GM12878 (cell line): Measurements from ENCODE around the gene IFIH1. TPM values are rescaled to one million over a fixed set of nuclear protein-coding genes. Genes with fewer than 3 reads are reported as not detected.

Experiments used
- ATAC-seq: fragments of 200-7000 bp; cut with Tn5 transposase; 3 replicates; pipeline ENCODE4 v1.9.1; 2020; ENCODE audit warnings: mild to moderate bottlenecking, moderate library complexity
- BruUV-seq: library from RNA; stranded (reverse); fragments of 400-500 nt; replicated peaks from 2 replicates; lab custom pipeline; 2021; lab: Mats Ljungman, UMichigan
- CTCF ChIA-PET: fragments of 300-600 bp; sonication (Branson Sonifier 250); formaldehyde crosslinking; extraction: SDS; loops from one replicate; lab custom pipeline; 2021; ENCODE audit warnings: inconsistent platforms; lab: Yijun Ruan, JAX
- POLR2A ChIA-PET: fragments of 350-600 bp; formaldehyde crosslinking; extraction: SDS; loops from one replicate; lab custom pipeline; 2021; ENCODE audit warnings: inconsistent platforms; lab: Charles Lee
- RAD21 ChIA-PET: fragments of 300-600 bp; sonication (Branson Sonifier 250); formaldehyde crosslinking; loops from one replicate; lab custom pipeline; 2023; ENCODE audit warnings: antibody characterized with exemption; ENCODE audit not compliant: unreplicated experiment; lab: Charles Lee
- SMC1A ChIA-PET: fragments of 300-600 bp; sonication (Branson Sonifier 250); formaldehyde crosslinking; loops from one replicate; lab custom pipeline; 2023; ENCODE audit not compliant: unreplicated experiment, uncharacterized antibody; lab: Charles Lee
- DNase-seq: peaks from one replicate; pipeline ENCODE4 v3.0.0-alpha.2; 2011; ENCODE audit warnings: low read depth, low spot score
- FAIRE-seq: peaks from 3 replicates; lab custom pipeline; 2011; peaks lifted over from hg19 to GRCh38; lab: Jason Lieb, UNC
- H2AFZ ChIP-seq: 2 replicates; pipeline ENCODE4 v1.6.0; 2011; ENCODE audit warnings: low read depth, low read length, control low read depth; ENCODE audit not compliant: control insufficient read depth
- H3K27ac ChIP-seq: 2 replicates; pipeline ENCODE4 v1.5.1; 2011; ENCODE audit warnings: control low read depth; ENCODE audit not compliant: control insufficient read depth, insufficient read depth
- H3K27me3 ChIP-seq, 2 experiments: replicated peaks in 1 of 2; 2 replicates each; pipeline versions ENCODE4 v1.6.0 to v1.6.1; 2011; ENCODE audit warnings: low read length in 1 of 2; ENCODE audit not compliant: control insufficient read depth in 2 of 2, insufficient read depth in 2 of 2
- H3K36me3 ChIP-seq, 2 experiments: 2 replicates each; pipeline ENCODE4 v1.5.1; 2011; ENCODE audit warnings: low read length in 1 of 2; ENCODE audit not compliant: control insufficient read depth in 2 of 2, insufficient read depth in 2 of 2
- H3K4me1 ChIP-seq: 2 replicates; pipeline ENCODE4 v1.6.1; 2011; ENCODE audit warnings: mild to moderate bottlenecking, low read length, moderate library complexity, mixed read lengths; ENCODE audit not compliant: control insufficient read depth, insufficient read depth
- H3K4me2 ChIP-seq: 2 replicates; pipeline ENCODE4 v1.6.0; 2011; ENCODE audit warnings: control low read depth; ENCODE audit not compliant: control insufficient read depth, insufficient read depth
- H3K4me3 ChIP-seq: fragments of 200-600 bp; sonication (generic); 2 replicates; pipeline ENCODE4 v1.5.1; 2016
- H3K79me2 ChIP-seq: 2 replicates; pipeline ENCODE4 v1.6.0; 2011; ENCODE audit warnings: low read length; ENCODE audit not compliant: control insufficient read depth, insufficient read depth
- H3K9ac ChIP-seq: 2 replicates; pipeline ENCODE4 v1.8.0; 2011; ENCODE audit warnings: low read length, control low read depth, mixed read lengths; ENCODE audit not compliant: control insufficient read depth, insufficient read depth
- H3K9me3 ChIP-seq: replicated peaks from 3 replicates; pipeline ENCODE4 v1.5.1; 2011; ENCODE audit warnings: mild to moderate bottlenecking, low read length; ENCODE audit not compliant: control insufficient read depth, insufficient read depth
- H4K20me1 ChIP-seq: 2 replicates; pipeline ENCODE4 v1.6.0; 2011; ENCODE audit not compliant: control insufficient read depth, insufficient read depth
- CEBPZ ChIP-seq: fragments of 150-350 bp; IDR thresholded peaks from 2 replicates; pipeline ENCODE4 v1.6.1; 2016; ENCODE audit warnings: low read depth, low read length
- CREB1 ChIP-seq: IDR thresholded peaks from 2 replicates; pipeline ENCODE4 v1.6.1; 2012; ENCODE audit warnings: low read depth, mild to moderate bottlenecking, inconsistent platforms
- CTCF ChIP-seq, 3 experiments: IDR thresholded peaks in 2 of 3; conservative IDR thresholded peaks in 1 of 3; 2 replicates each; pipeline ENCODE4 v1.5.1; 2011; ENCODE audit warnings: low read depth in 3 of 3, low read length in 3 of 3, mild to moderate bottlenecking in 3 of 3, control low read depth in 2 of 3, moderate library complexity in 2 of 3, inconsistent platforms in 1 of 3, mixed read lengths in 1 of 3; ENCODE audit not compliant: control insufficient read depth in 2 of 3, insufficient read depth in 1 of 3; ENCODE audit errors: extremely low read depth in 1 of 3
- KLF5 ChIP-seq: fragments of 450-650 bp; IDR thresholded peaks from 2 replicates; pipeline ENCODE4 v1.6.1; 2014; ENCODE audit warnings: mild to moderate bottlenecking; ENCODE audit not compliant: partially characterized antibody
- LARP7 ChIP-seq: fragments of 450-650 bp; IDR thresholded peaks from 2 replicates; pipeline ENCODE4 v1.6.1; 2017; ENCODE audit warnings: mild to moderate bottlenecking
- SP1 ChIP-seq: IDR thresholded peaks from one replicate; pipeline ENCODE4 v1.6.1; 2011; ENCODE audit warnings: low read depth, low read length
- ZBED1 ChIP-seq: IDR thresholded peaks from 2 replicates; pipeline ENCODE4 v1.6.1; 2016; ENCODE audit warnings: borderline replicate concordance
- ZSCAN29 ChIP-seq: fragments of 450-650 bp; IDR thresholded peaks from 2 replicates; pipeline ENCODE4 v1.6.1; 2017; ENCODE audit warnings: mild to moderate bottlenecking, moderate library complexity
- WGBS: methylation state at CpG from one replicate; pipeline ENCODE4 v1.1.6; 2016; ENCODE audit warnings: low lambda C conversion rate; ENCODE audit not compliant: insufficient replicate concordance, insufficient coverage; ENCODE audit errors: missing lambda C conversion rate; 5-methylcytosine and 5-hydroxymethylcytosine counted together
- in situ Hi-C: fragments of 300-500 bp; cut with MboI; formaldehyde crosslinking; loops from 9 replicates; pipeline ENCODE4 v1.14.3; 2018; ENCODE audit warnings: mixed read lengths
- intact Hi-C: fragments of 100-400 bp; cut with micrococcal nuclease; formaldehyde crosslinking; loops from one replicate; pipeline ENCODE4 v1.14.2; 2022; ENCODE audit not compliant: unreplicated experiment
- polyA plus RNA-seq, 11 experiments: library from polyadenylated mRNA; depleted of rRNA in 4 of 11; unstranded in 6 of 11; stranded (reverse) in 5 of 11; fragments of >200 nt; fragmentation: Nextera tagmentation in 4 of 11; fragmentation: Illumina TruSeq in 1 of 11; extraction: Ambion mirVana in 4 of 11; extraction: Trizol in 1 of 11; gene quantifications; 1 replicate in 1 of 11; 2 replicates in 10 of 11; pipeline versions ENCODE4 v1.2.1 to v1.2.3, GENCODE V29; 2011 to 2016; ENCODE audit warnings: inconsistent platforms in 2 of 11, missing spikeins in 2 of 11, low read depth in 1 of 11
- total RNA-seq, 4 experiments: library from RNA; depleted of rRNA in 3 of 4; stranded (reverse); fragments of >200 nt in 3 of 4; fragmentation: Illumina TruSeq in 1 of 4; extraction: Trizol in 1 of 4; gene quantifications; 2 replicates each; pipeline versions ENCODE4 v1.2.1 to v1.2.3, GENCODE V29; 2013 to 2021
- TF ChIP-seq, protein P1 (sequence below): IDR thresholded peaks from 2 replicates; pipeline ENCODE4 v1.6.1; 2012; ENCODE audit warnings: mild to moderate bottlenecking, low read depth, low read length

IFIH1 gene
- total and polyA plus RNA-seq, 10 of the 15 experiments (the other 5 are each of a cell fraction or from before 2014, with no cell fraction given) = 12.5 to 40.9 (median 28.8) TPM

- CTCF ChIA-PET = interaction anchor here (1.0 to 4.4 kb wide), 2 partner anchors 9 to 22 kb away, joined by 3 to 31 read pairs; no protein-coding TSS in a partner anchor
- TF ChIP-seq KLF5 (no peak), LARP7 (no peak), ZSCAN29 (no peak), CREB1 (no peak), CEBPZ (no peak), CTCF (IDR thresholded peaks at IDR 0.05 in 2 of 3, conservative IDR thresholded peaks at IDR 0.05 in 1 of 3; ENCODE audit: control insufficient read depth in 2 of 3, extremely low read depth in 1 of 3, insufficient read depth in 1 of 3, low read depth in 3 of 3, low read length in 3 of 3) (no peak), ZBED1 (no peak), SP1 (no peak)
- TF ChIP-seq, protein P1, sequence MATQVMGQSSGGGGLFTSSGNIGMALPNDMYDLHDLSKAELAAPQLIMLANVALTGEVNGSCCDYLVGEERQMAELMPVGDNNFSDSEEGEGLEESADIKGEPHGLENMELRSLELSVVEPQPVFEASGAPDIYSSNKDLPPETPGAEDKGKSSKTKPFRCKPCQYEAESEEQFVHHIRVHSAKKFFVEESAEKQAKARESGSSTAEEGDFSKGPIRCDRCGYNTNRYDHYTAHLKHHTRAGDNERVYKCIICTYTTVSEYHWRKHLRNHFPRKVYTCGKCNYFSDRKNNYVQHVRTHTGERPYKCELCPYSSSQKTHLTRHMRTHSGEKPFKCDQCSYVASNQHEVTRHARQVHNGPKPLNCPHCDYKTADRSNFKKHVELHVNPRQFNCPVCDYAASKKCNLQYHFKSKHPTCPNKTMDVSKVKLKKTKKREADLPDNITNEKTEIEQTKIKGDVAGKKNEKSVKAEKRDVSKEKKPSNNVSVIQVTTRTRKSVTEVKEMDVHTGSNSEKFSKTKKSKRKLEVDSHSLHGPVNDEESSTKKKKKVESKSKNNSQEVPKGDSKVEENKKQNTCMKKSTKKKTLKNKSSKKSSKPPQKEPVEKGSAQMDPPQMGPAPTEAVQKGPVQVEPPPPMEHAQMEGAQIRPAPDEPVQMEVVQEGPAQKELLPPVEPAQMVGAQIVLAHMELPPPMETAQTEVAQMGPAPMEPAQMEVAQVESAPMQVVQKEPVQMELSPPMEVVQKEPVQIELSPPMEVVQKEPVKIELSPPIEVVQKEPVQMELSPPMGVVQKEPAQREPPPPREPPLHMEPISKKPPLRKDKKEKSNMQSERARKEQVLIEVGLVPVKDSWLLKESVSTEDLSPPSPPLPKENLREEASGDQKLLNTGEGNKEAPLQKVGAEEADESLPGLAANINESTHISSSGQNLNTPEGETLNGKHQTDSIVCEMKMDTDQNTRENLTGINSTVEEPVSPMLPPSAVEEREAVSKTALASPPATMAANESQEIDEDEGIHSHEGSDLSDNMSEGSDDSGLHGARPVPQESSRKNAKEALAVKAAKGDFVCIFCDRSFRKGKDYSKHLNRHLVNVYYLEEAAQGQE = no peak
- TF ChIP-seq, all 136 proteins: peak for 0
- WGBS = 39% methylated on average over 6 of the region's 6 CpGs
These were observed 75.2 kb downstream of the IFIH1 start, which contains the start of gene FAP for GRCh38 chr2:162243294-162243693. TSS of gene FAP (minus strand) at chr2:162243445. CDS start at chr2:162243327, 118 bp downstream.

More at GRCh38 chr2:162243294-162243693, 75.2 kb downstream of the IFIH1 start, which contains the start of gene FAP:
- intact Hi-C loops (no loop called here), in situ Hi-C loops (no loop called here)
- no peak within 1 kb of the TSS for H3K4me2 ChIP-seq
- POLR2A ChIA-PET = no interaction called here
- no peaks in the 10 kb centered on the region for H4K20me1 ChIP-seq
- H3K4me1 ChIP-seq = no peaks in the 10 kb centered on the region
- no peak for ATAC-seq
- H3K27me3 ChIP-seq = peaks cover 0 to 4% of the 10 kb centered on the region in 2 experiments; a peak in 2 of 4 replicates
- no peaks in the 10 kb centered on the region for H3K36me3 ChIP-seq
- SMC1A ChIA-PET = interaction anchor here (1.1 kb wide), 1 partner anchor 13 kb away, joined by 3 read pairs; no protein-coding TSS in a partner anchor
- DNase-seq = no peak
- H3K9ac ChIP-seq = no peak within 1 kb of the TSS
- no TSS peak for BruUV-seq
- H3K79me2 ChIP-seq = no peaks in the 10 kb centered on the region
- H3K27ac ChIP-seq = no peak within 1 kb of the TSS
- no peaks in the 10 kb centered on the region for H3K9me3 ChIP-seq
- RAD21 ChIA-PET = no interaction called here
- H3K4me3 ChIP-seq = no peak within 1 kb of the TSS
- FAIRE-seq = no peak
- H2AFZ ChIP-seq = no peak within 1 kb of the TSS
